Parathyroid adenoma (tissue), 2 donors: Measurements from ENCODE around the gene TMEM161B.
"Not testable (repeated sequence)": the region's sequence is repeated elsewhere in the genome, so short reads cannot be mapped to it uniquely, and the experiment has no call there.

Experiments used
- H2AFZ ChIP-seq: fragments of 300-600 bp; sonication (generic); one replicate; pipeline ENCODE4 v1.7.0; 2017; ENCODE audit warnings: antibody characterized with exemption, mild to moderate bottlenecking
- H3K27ac ChIP-seq: fragments of 300-600 bp; sonication (generic); one replicate; pipeline ENCODE4 v1.7.0; 2017
- H3K27me3 ChIP-seq: fragments of 300-600 bp; sonication (generic); one replicate; pipeline ENCODE4 v1.7.0; 2017; ENCODE audit warnings: low read length; ENCODE audit not compliant: control insufficient read depth, insufficient read depth
- H3K36me3 ChIP-seq: fragments of 300-600 bp; sonication (generic); one replicate; pipeline ENCODE4 v1.7.0; 2017; ENCODE audit warnings: low read length; ENCODE audit not compliant: control insufficient read depth, insufficient read depth
- H3K4me1 ChIP-seq: fragments of 300-600 bp; sonication (generic); one replicate; pipeline ENCODE4 v1.7.0; 2017; ENCODE audit warnings: control low read depth
- H3K4me2 ChIP-seq: fragments of 300-600 bp; sonication (generic); one replicate; pipeline ENCODE4 v1.7.0; 2017; ENCODE audit warnings: low read length
- H3K4me3 ChIP-seq: fragments of 300-600 bp; sonication (generic); one replicate; pipeline ENCODE4 v1.7.0; 2017; ENCODE audit warnings: low read depth, low read length
- H3K79me2 ChIP-seq: fragments of 300-600 bp; sonication (generic); one replicate; pipeline ENCODE4 v1.7.0; 2017; ENCODE audit warnings: control low read depth
- H3K9ac ChIP-seq: fragments of 300-600 bp; sonication (generic); one replicate; pipeline ENCODE4 v1.7.0; 2017; ENCODE audit warnings: mild to moderate bottlenecking
- H3K9me3 ChIP-seq: fragments of 300-600 bp; sonication (generic); one replicate; pipeline ENCODE4 v1.7.0; 2017; ENCODE audit warnings: low read length; ENCODE audit not compliant: control insufficient read depth
- CTCF ChIP-seq: fragments of 300-600 bp; sonication (generic); IDR thresholded peaks from one replicate; pipeline ENCODE4 v1.7.0; 2017; ENCODE audit warnings: antibody characterized with exemption, mild to moderate bottlenecking
- donor health status: primary hyperparathyroidism.

The TMEM161B gene

GRCh38 chr5:88248094-88248493 is 20.6 kb downstream of the TMEM161B start:
- H3K9me3 ChIP-seq: no peaks in the 10 kb centered on the region
- H3K4me1 ChIP-seq: peaks cover 7% of the 10 kb centered on the region
- H3K27me3 ChIP-seq: no peaks in the 10 kb centered on the region
- TF ChIP-seq CTCF: no peak
- no peaks in the 10 kb centered on the region for H3K36me3 ChIP-seq
- H3K4me2 ChIP-seq: no peak overlapping the region
- no peak overlapping the region for H3K9ac ChIP-seq
- no peak overlapping the region for H3K4me3 ChIP-seq
- H2AFZ ChIP-seq: no peak overlapping the region
- H3K27ac ChIP-seq: no peak overlapping the region
- H3K79me2 ChIP-seq: peaks cover 40% of the 10 kb centered on the region

GRCh38 chr5:88245893-88246244 is 22.8 kb downstream of the TMEM161B start:
- Histone ChIP-seq H3K27me3 (no peaks in the 10 kb centered on the region), H3K9me3 (no peaks in the 10 kb centered on the region), H3K4me1 (peaks cover 7% of the 10 kb centered on the region), H3K4me3 (no peak overlapping the region), H3K79me2 (peaks cover 32% of the 10 kb centered on the region), H2AFZ (no peak overlapping the region), H3K27ac (no peak overlapping the region), H3K4me2 (no peak overlapping the region), H3K9ac (no peak overlapping the region), H3K36me3 (no peaks in the 10 kb centered on the region)
- no peak for TF ChIP-seq CTCF

GRCh38 chr5:88245241-88245892 is 23.3 kb downstream of the TMEM161B start:
- H3K4me3 ChIP-seq: no peak overlapping the region
- TF ChIP-seq CTCF: no peak
- peaks cover 27% of the 10 kb centered on the region for H3K79me2 ChIP-seq
- no peaks in the 10 kb centered on the region for H3K27me3 ChIP-seq
- H3K9ac ChIP-seq: no peak overlapping the region
- H3K9me3 ChIP-seq: no peaks in the 10 kb centered on the region
- no peak overlapping the region for H3K27ac ChIP-seq
- H3K4me1 ChIP-seq: peaks cover 7% of the 10 kb centered on the region
- H3K4me2 ChIP-seq: no peak overlapping the region
- no peaks in the 10 kb centered on the region for H3K36me3 ChIP-seq
- H2AFZ ChIP-seq: no peak overlapping the region

- H3K79me2 ChIP-seq: peaks cover 20% of the 10 kb centered on the region
- H3K9ac ChIP-seq: no peak overlapping the region
- H2AFZ ChIP-seq: no peak overlapping the region
- H3K36me3 ChIP-seq: no peaks in the 10 kb centered on the region
- no peak for TF ChIP-seq CTCF
- H3K27ac ChIP-seq: no peak overlapping the region
- H3K4me3 ChIP-seq: no peak overlapping the region
- H3K4me1 ChIP-seq: peaks cover 7% of the 10 kb centered on the region
- H3K4me2 ChIP-seq: no peak overlapping the region
- no peaks in the 10 kb centered on the region for H3K9me3 ChIP-seq
- no peaks in the 10 kb centered on the region for H3K27me3 ChIP-seq
Measured at GRCh38 chr5:88244686-88245085, 24.0 kb downstream of the TMEM161B start.

- H3K27ac ChIP-seq, H3K4me1 ChIP-seq, H3K4me2 ChIP-seq, H3K4me3 ChIP-seq, H3K36me3 ChIP-seq, H3K9ac ChIP-seq, H2AFZ ChIP-seq, H3K9me3 ChIP-seq, H3K27me3 ChIP-seq: not testable (repeated sequence)
- peaks cover 11% of the 10 kb centered on the region for H3K79me2 ChIP-seq
Measured at GRCh38 chr5:88243493-88243892, 25.2 kb downstream of the TMEM161B start.
